A549 (cell line): ENCODE results near the gene KLRC3.

Experiments
- KDM5A ChIP-seq: fragments of 200-600 bp; sonication (generic); IDR thresholded peaks from 2 replicates; pipeline ENCODE4 v1.6.1; 2016; ENCODE audit warnings: antibody characterized with exemption, mild to moderate bottlenecking
- POLR2A ChIP-seq: IDR thresholded peaks from 2 replicates; pipeline ENCODE4 v1.6.1; 2012; ENCODE audit warnings: mild to moderate bottlenecking, low read length
- RAD21 ChIP-seq, 2 experiments: fragments of >200 bp in 1 of 2; sonication (Bioruptor Twin) in 1 of 2; formaldehyde crosslinking in 1 of 2; IDR thresholded peaks in 1 of 2; conservative IDR thresholded peaks in 1 of 2; 2 replicates in 1 of 2; 3 replicates in 1 of 2; pipeline ENCODE4 v1.6.1; 2012 to 2018; ENCODE audit warnings: inconsistent platforms in 1 of 2
- TF ChIP-seq, protein P1 (sequence below): fragments of >200 bp; sonication (Bioruptor Twin); formaldehyde crosslinking; IDR thresholded peaks from 3 replicates; pipeline ENCODE4 v1.5.1; 2016

DNA sequence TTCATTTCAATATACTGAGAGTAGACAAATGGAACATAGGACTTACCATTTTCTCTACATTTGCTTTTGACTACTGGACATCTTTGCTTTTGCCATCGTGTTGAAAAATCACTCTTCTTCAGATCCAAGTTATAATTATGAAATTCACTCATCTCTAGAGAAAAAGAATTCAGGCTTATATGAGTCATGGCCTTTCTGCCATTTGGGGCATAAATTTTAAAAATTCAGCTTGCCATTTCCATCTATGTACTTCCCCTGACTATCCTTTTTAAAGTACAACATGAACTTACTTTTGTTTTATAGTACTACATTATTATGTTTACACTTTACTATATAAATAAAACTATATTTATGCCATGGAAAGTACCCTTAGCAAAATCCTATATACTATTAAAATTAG is 33.5 kb downstream of the KLRC3 start:
- TF ChIP-seq, protein P1, sequence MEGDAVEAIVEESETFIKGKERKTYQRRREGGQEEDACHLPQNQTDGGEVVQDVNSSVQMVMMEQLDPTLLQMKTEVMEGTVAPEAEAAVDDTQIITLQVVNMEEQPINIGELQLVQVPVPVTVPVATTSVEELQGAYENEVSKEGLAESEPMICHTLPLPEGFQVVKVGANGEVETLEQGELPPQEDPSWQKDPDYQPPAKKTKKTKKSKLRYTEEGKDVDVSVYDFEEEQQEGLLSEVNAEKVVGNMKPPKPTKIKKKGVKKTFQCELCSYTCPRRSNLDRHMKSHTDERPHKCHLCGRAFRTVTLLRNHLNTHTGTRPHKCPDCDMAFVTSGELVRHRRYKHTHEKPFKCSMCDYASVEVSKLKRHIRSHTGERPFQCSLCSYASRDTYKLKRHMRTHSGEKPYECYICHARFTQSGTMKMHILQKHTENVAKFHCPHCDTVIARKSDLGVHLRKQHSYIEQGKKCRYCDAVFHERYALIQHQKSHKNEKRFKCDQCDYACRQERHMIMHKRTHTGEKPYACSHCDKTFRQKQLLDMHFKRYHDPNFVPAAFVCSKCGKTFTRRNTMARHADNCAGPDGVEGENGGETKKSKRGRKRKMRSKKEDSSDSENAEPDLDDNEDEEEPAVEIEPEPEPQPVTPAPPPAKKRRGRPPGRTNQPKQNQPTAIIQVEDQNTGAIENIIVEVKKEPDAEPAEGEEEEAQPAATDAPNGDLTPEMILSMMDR = no peak
- TF ChIP-seq POLR2A = no peak
- no peak for TF ChIP-seq RAD21 (conservative IDR thresholded peaks at IDR 0.05 in 1 of 2, IDR thresholded peaks at IDR 0.05 in 1 of 2)
- no peak for TF ChIP-seq KDM5A
